ENCODE results near the gene CCDC178.

GRCh38 chr18:33472509-33472908, 32.0 kb upstream of the CCDC178 start:
- TF ChIP-seq EZH2 (IDR thresholded peaks at IDR 0.05; ENCODE audit: borderline replicate concordance), result no peak
- no peak for TF ChIP-seq CTCF (IDR thresholded peaks at IDR 0.05; ENCODE audit: poor library complexity)
- TF ChIP-seq EZH2phosphoT487 (IDR thresholded peaks at IDR 0.05; ENCODE audit: low read depth, severe bottlenecking, unreplicated experiment), result no peak
